NOMO-1 (cell line): ENCODE measurements around the gene SAT2.
"Not testable (repeated sequence)": the region's sequence is repeated elsewhere in the genome, so short reads cannot be mapped to it uniquely, and the experiment has no call there.

Experiments
- DNase-seq, 2 experiments: peaks; one replicate each; lab custom pipeline; 2025; ENCODE audit not compliant: unreplicated experiment in 2 of 2; lab: John Stamatoyannopoulos, UW

Gene SAT2

GRCh38 chr17:7636163-7636562 lies 8.5 kb upstream of the SAT2 start:
- no peak for DNase-seq

- no peak for DNase-seq
Measured at GRCh38 chr17:7634384-7634783, 6.8 kb upstream of the SAT2 start.

- no peak for DNase-seq
Measured at GRCh38 chr17:7633093-7633492, 5.5 kb upstream of the SAT2 start.

GRCh38 chr17:7632492-7632894 lies 4.9 kb upstream of the SAT2 start:
- peak; percentile 56 to 77 for DNase-seq

GRCh38 chr17:7631398-7632380 lies 4.1 kb upstream of the SAT2 start:
- DNase-seq: no peak

- DNase-seq: no peak
Measured at GRCh38 chr17:7629939-7630571, 2.4 kb upstream of the SAT2 start, which contains the start of gene SHBG. Gene SHBG (plus strand): TSS chr17:7630135. CDS start chr17:7630173, 38 bp downstream.

- DNase-seq: no peak
Measured at GRCh38 chr17:7626956-7627249, 718 bp downstream of the SAT2 start.

- no peak for DNase-seq
Measured at GRCh38 chr17:7626307-7626706, 1.3 kb downstream of the SAT2 start.

- not testable (repeated sequence) for DNase-seq
Measured at GRCh38 chr17:7625749-7626148, 1.9 kb downstream of the SAT2 start.

GRCh38 chr17:7623661-7624060 lies 4.0 kb downstream of the SAT2 start:
- DNase-seq: no peak

- no peak for DNase-seq
Measured at GRCh38 chr17:7620835-7621234, 6.8 kb downstream of the SAT2 start.

- DNase-seq: no peak
Measured at GRCh38 chr17:7618608-7619007, 9.0 kb downstream of the SAT2 start.

GRCh38 chr17:7615265-7615747 lies 12.3 kb downstream of the SAT2 start:
- DNase-seq: no peak

- peak; percentile 99 to 100 for DNase-seq
Measured at GRCh38 chr17:7614425-7615264, 13.0 kb downstream of the SAT2 start, which contains the start of gene FXR2. Gene FXR2 (minus strand): TSS chr17:7614897. CDS start chr17:7614532, 365 bp downstream.

- no peak for DNase-seq
Measured at GRCh38 chr17:7613769-7614424, 13.7 kb downstream of the SAT2 start.

GRCh38 chr17:7612294-7612640 lies 15.4 kb downstream of the SAT2 start:
- DNase-seq: no peak

- no peak for DNase-seq
Measured at GRCh38 chr17:7611635-7612293, 15.9 kb downstream of the SAT2 start.

GRCh38 chr17:7610641-7611040 lies 17.0 kb downstream of the SAT2 start:
- DNase-seq: no peak

GRCh38 chr17:7606280-7606679 lies 21.3 kb downstream of the SAT2 start:
- no peak for DNase-seq

GRCh38 chr17:7597561-7597960 lies 30.1 kb downstream of the SAT2 start:
- DNase-seq: not testable (repeated sequence)
